K562 (cell line): Measurements from ENCODE around the gene ZNF219. TPM values are rescaled to one million over a fixed set of nuclear protein-coding genes. Genes with fewer than 3 reads are reported as not detected.
A peak's percentile ranks its signal among the peaks of the same experiment; 100 is the strongest.

ENCODE experiments used
- ARID4B ChIP-seq: sonication (generic); formaldehyde crosslinking; IDR thresholded peaks from 2 replicates; pipeline ENCODE4 v1.8.0; 2022; ENCODE audit warnings: mild to moderate bottlenecking, missing genetic modification reagents
- BCOR ChIP-seq: fragments of 450-650 bp; IDR thresholded peaks from 2 replicates; pipeline ENCODE4 v1.6.1; 2016
- DLX4 ChIP-seq: fragments of 250-450 bp; sonication (Bioruptor Pico); IDR thresholded peaks from 2 replicates; pipeline ENCODE4 v1.6.1; 2021; ENCODE audit warnings: mild to moderate bottlenecking
- HDAC6 ChIP-seq: IDR thresholded peaks from 2 replicates; pipeline ENCODE4 v1.6.1; 2012; ENCODE audit warnings: low read depth, mild to moderate bottlenecking, control low read depth, inconsistent platforms, low read length, moderate library complexity
- NR4A1 ChIP-seq, 2 experiments: fragments of 250-450 bp in 1 of 2; fragments of 450-650 bp in 1 of 2; sonication (Bioruptor Pico) in 1 of 2; IDR thresholded peaks; 2 replicates each; pipeline versions ENCODE4 v1.4.0 to v1.6.1; 2016 to 2020; ENCODE audit warnings: mild to moderate bottlenecking in 2 of 2, missing compliant biosample characterization in 1 of 2, missing genetic modification characterization in 1 of 2, moderate library complexity in 1 of 2
- RREB1 ChIP-seq: fragments of 250-450 bp; sonication (Bioruptor Pico); IDR thresholded peaks from 2 replicates; pipeline ENCODE4 v1.4.0; 2020
- ZBTB34 ChIP-seq: fragments of 250-450 bp; sonication (Bioruptor Pico); IDR thresholded peaks from 2 replicates; pipeline ENCODE4 v1.8.0; 2021; ENCODE audit warnings: mild to moderate bottlenecking, moderate library complexity
- ZFPM2 ChIP-seq: fragments of 250-450 bp; sonication (Bioruptor Pico); IDR thresholded peaks from 2 replicates; pipeline ENCODE4 v1.5.1; 2022; ENCODE audit warnings: mild to moderate bottlenecking
- ZNF121 ChIP-seq: sonication (generic); formaldehyde crosslinking; conservative IDR thresholded peaks from 2 replicates; pipeline ENCODE4 v1.8.0; 2022; ENCODE audit warnings: missing genetic modification reagents
- ZNF280A ChIP-seq: fragments of 450-650 bp; IDR thresholded peaks from 2 replicates; pipeline ENCODE4 v1.6.1; 2018; ENCODE audit warnings: mild to moderate bottlenecking, low read depth; ENCODE audit not compliant: partially characterized antibody
- ZNF668 ChIP-seq: fragments of 250-450 bp; sonication (Bioruptor Pico); IDR thresholded peaks from 2 replicates; pipeline ENCODE4 v1.8.0; 2022; ENCODE audit warnings: mild to moderate bottlenecking, inconsistent platforms
- polyA plus RNA-seq, 8 experiments: library from polyadenylated mRNA; depleted of rRNA in 4 of 8; stranded (reverse) in 5 of 8; unstranded in 3 of 8; fragments of >200 nt; fragmentation: Nextera tagmentation in 2 of 8; fragmentation: Illumina TruSeq in 1 of 8; extraction: Ambion mirVana in 2 of 8; extraction: Trizol in 1 of 8; gene quantifications; 2 replicates each; pipeline versions ENCODE4 v1.2.1 to v1.2.3, GENCODE V29; 2011 to 2014; ENCODE audit warnings: inconsistent platforms in 1 of 8, missing spikeins in 1 of 8
- total RNA-seq, 7 experiments: library from RNA; depleted of rRNA in 6 of 7; stranded (reverse); fragments of >200 nt in 6 of 7; fragmentation: Illumina TruSeq in 2 of 7; extraction: Trizol in 2 of 7; gene quantifications; 2 replicates each; pipeline versions ENCODE4 v1.2.1 to v1.2.3, GENCODE V29; 2011 to 2021; ENCODE audit warnings: low replicate concordance in 1 of 7

The ZNF219 gene
- total and polyA plus RNA-seq, 9 of the 15 experiments (the other 6 are each of a cell fraction or from before 2014, with no cell fraction given): 0.29 to 10.6 (median 2.8) TPM

- TF ChIP-seq RREB1 (CRISPR knock-in tag) (no peak), HDAC6 (no peak), ZFPM2 (CRISPR knock-in tag) (no peak), ZNF121 (CRISPR knock-in tag) (no peak), DLX4 (no peak), ZNF280A (no peak), ZBTB34 (CRISPR knock-in tag) (no peak), ZNF668 (CRISPR knock-in tag) (no peak), NR4A1 (CRISPR knock-in tag; IDR thresholded peaks at IDR 0.05) (no peak), NR4A1 (tag; IDR thresholded peaks at IDR 0.05) (0 out of 2 replicates have a peak, but pooled peaks have one; percentile 16), ARID4B (CRISPR knock-in tag) (no peak), BCOR (no peak)
These were observed 54.4 kb downstream of the ZNF219 start (continued) for GRCh38 chr14:21043974-21044618.
